ENCODE results near the gene PLXNB1.

PLXNB1 gene

DNA sequence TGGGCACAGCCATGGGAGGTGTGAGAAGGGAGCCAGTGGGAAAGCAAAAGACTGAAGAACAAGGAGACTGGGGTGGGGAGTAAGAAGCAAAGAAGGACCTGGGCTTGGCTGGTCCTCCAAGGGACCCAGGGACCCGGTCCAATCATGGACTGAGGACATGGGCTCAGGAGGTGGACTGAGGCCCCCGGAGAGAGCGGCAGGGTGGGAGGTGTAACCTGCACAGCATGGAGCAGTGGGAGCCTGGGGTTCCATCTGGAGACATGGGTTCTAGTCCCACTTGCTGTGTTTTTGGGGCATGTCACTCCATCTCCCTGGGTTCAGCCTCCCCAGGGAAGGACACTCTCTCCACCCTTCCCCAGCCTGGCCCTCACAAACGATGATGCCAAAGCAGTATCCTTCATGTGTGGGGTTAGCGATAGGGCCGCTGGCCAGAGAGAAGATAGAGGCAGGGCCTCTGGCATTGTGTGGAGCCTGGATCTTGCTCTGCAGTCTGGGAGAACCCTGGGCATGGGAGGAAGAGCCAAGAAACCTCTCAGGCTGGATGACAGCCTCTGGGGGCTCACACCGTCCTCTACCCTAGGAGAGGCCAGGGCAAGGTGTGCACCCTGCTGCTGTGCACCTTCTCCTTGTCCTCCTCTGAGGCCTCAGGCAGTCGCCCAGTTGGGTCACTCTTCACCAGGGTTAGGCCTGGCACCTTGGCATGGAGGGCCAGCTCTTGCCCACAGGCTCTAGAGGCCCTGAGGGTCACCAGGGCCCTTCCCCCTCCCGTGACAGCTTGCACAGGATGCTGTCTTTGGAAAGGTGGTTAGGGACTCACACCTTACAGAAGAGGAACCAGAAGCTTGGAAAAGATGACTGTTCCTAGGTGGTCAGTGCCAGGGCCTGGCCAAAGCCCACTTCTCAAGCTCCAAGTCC is 31.9 kb downstream of the PLXNB1 start:
- no peak overlapping the region for H3K4me3 ChIP-seq (ENCODE audit: low read length)

GRCh38 chr3:48395714-48396113 is 34.2 kb downstream of the PLXNB1 start:
- Histone ChIP-seq H3K9me3 (ENCODE audit: control insufficient read depth, low read depth, low read length) (no peaks in the 10 kb centered on the region), H3K4me1 (ENCODE audit: control insufficient read depth, low read depth, low read length) (peaks cover 6% of the 10 kb centered on the region), H3K27ac (ENCODE audit: low read length) (no peak overlapping the region), H3K27me3 (ENCODE audit: control insufficient read depth, insufficient read depth, low read length) (no peaks in the 10 kb centered on the region), H3K36me3 (ENCODE audit: control insufficient read depth, low read depth, low read length) (no peaks in the 10 kb centered on the region), H3K9ac (ENCODE audit: low read length) (no peak overlapping the region), H3K4me3 (ENCODE audit: low read length) (no peak overlapping the region)

More for the DNA sequence above, 31.9 kb downstream of the PLXNB1 start:
- Histone ChIP-seq H3K27ac (ENCODE audit: low read length) (no peak overlapping the region), H3K36me3 (ENCODE audit: control insufficient read depth, low read depth, low read length) (peaks cover 6% of the 10 kb centered on the region), H3K4me1 (ENCODE audit: control insufficient read depth, low read depth, low read length) (peaks cover 6% of the 10 kb centered on the region), H3K27me3 (ENCODE audit: control insufficient read depth, insufficient read depth, low read length) (no peaks in the 10 kb centered on the region), H3K9ac (ENCODE audit: low read length) (no peak overlapping the region), H3K9me3 (ENCODE audit: control insufficient read depth, low read depth, low read length) (no peaks in the 10 kb centered on the region)

DNA sequence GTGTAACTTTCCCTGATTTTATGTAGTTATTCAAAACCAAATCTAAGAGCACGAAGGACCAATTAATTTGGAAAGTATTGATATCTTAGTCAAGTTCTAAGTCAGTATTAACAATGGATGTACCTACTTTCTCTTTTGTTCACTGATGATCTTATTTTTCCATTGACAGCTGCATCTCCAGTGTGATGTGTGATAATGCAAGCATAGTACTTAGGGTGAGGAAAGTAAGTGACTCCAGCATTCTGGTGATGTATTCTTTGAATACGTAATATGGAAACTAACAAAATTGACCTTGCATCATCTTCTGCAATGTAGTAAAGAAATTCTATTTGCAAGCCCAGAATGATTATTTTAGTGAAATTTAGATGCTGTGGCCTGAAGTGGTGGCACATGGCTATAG is 35.5 kb downstream of the PLXNB1 start:
- H3K9me3 ChIP-seq (ENCODE audit: control insufficient read depth, low read depth, low read length), result no peaks in the 10 kb centered on the region
- H3K9ac ChIP-seq (ENCODE audit: low read length), result no peak overlapping the region
- H3K4me1 ChIP-seq (ENCODE audit: control insufficient read depth, low read depth, low read length), result peaks cover 6% of the 10 kb centered on the region
- no peak overlapping the region for H3K4me3 ChIP-seq (ENCODE audit: low read length)
- no peaks in the 10 kb centered on the region for H3K36me3 ChIP-seq (ENCODE audit: control insufficient read depth, low read depth, low read length)
- H3K27ac ChIP-seq (ENCODE audit: low read length), result no peak overlapping the region
- H3K27me3 ChIP-seq (ENCODE audit: control insufficient read depth, insufficient read depth, low read length), result no peaks in the 10 kb centered on the region

DNA sequence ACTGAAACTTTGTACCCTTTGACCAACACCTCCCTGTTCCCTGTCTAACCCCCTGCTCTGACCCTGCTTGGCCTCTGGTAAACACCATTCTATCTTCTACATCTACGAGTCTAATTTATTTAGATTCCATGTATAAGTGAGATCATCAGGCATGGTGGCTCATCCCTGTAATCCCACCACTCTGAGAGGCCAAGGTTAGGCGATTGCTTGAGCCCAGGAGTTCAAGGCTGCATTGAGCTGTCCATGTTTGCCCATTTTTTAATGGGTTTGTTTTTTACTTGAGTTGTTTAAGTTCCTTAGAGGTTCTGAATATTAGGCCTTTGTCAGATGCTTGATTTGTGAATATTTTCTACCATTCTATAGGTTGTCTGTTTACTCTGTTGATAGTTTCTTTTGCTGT is 40.9 kb downstream of the PLXNB1 start:
- Histone ChIP-seq H3K9ac (ENCODE audit: low read length) (no peak overlapping the region), H3K9me3 (ENCODE audit: control insufficient read depth, low read depth, low read length) (no peaks in the 10 kb centered on the region), H3K36me3 (ENCODE audit: control insufficient read depth, low read depth, low read length) (no peaks in the 10 kb centered on the region), H3K4me3 (ENCODE audit: low read length) (no peak overlapping the region), H3K27me3 (ENCODE audit: control insufficient read depth, insufficient read depth, low read length) (no peaks in the 10 kb centered on the region), H3K4me1 (ENCODE audit: control insufficient read depth, low read depth, low read length) (no peaks in the 10 kb centered on the region), H3K27ac (ENCODE audit: low read length) (no peak overlapping the region)

DNA sequence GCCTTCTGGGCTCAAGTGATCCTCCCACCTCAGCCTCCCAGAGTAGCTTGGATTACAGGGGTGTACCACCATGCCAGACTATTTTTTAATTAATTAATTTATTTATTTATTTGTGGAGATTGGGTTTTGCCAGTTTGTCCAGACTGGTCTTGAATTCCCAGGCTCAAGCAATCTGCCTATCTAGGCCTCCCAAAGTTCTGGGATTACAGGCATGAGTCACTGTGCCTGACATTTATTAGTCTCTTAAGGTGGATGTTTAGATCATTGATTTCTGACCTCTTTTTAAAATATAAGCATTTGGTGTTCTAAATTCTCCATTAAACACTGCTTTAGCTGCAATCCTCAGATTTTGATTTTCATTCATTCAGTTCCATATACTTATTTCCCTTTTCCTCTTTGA is 42.3 kb downstream of the PLXNB1 start:
- Histone ChIP-seq H3K27ac (ENCODE audit: low read length) (no peak overlapping the region), H3K27me3 (ENCODE audit: control insufficient read depth, insufficient read depth, low read length) (no peaks in the 10 kb centered on the region), H3K9me3 (ENCODE audit: control insufficient read depth, low read depth, low read length) (no peaks in the 10 kb centered on the region), H3K4me3 (ENCODE audit: low read length) (no peak overlapping the region), H3K9ac (ENCODE audit: low read length) (no peak overlapping the region), H3K4me1 (ENCODE audit: control insufficient read depth, low read depth, low read length) (no peaks in the 10 kb centered on the region), H3K36me3 (ENCODE audit: control insufficient read depth, low read depth, low read length) (no peaks in the 10 kb centered on the region)

DNA sequence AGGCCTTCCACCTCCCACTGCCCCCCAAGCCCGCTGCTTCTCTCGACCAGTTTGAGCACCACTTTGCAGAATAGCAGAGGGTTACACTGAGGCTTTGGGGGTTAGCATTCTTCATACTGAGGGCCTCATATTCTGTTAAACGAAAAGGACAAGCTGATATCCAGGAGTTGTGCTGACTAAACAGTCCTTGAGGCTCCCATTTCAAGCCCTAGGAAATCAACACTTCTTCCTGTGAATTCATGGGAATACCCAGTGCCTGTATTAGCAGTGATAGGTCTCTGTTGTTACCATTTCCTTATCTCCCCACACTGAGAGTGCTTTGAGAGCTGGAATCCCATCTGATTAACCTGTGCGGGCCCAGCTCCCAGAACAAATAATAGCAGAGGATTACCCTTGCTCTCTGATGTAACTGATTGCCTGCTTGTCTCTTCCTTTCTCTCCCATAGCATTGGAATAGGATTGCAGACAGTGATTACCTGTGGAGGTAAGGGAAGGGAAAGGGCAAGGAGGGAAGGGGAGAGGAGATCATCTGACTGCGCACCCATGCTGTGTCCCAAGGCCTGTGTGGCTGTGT is 56.9 kb downstream of the PLXNB1 start:
- no peak overlapping the region for H3K4me3 ChIP-seq (ENCODE audit: low read length)
- no peaks in the 10 kb centered on the region for H3K4me1 ChIP-seq (ENCODE audit: control insufficient read depth, low read depth, low read length)
- H3K27me3 ChIP-seq (ENCODE audit: control insufficient read depth, insufficient read depth, low read length), result no peaks in the 10 kb centered on the region
- H3K27ac ChIP-seq (ENCODE audit: low read length), result no peak overlapping the region
- H3K9me3 ChIP-seq (ENCODE audit: control insufficient read depth, low read depth, low read length), result no peaks in the 10 kb centered on the region
- H3K36me3 ChIP-seq (ENCODE audit: control insufficient read depth, low read depth, low read length), result no peaks in the 10 kb centered on the region
- no peak overlapping the region for H3K9ac ChIP-seq (ENCODE audit: low read length)

DNA sequence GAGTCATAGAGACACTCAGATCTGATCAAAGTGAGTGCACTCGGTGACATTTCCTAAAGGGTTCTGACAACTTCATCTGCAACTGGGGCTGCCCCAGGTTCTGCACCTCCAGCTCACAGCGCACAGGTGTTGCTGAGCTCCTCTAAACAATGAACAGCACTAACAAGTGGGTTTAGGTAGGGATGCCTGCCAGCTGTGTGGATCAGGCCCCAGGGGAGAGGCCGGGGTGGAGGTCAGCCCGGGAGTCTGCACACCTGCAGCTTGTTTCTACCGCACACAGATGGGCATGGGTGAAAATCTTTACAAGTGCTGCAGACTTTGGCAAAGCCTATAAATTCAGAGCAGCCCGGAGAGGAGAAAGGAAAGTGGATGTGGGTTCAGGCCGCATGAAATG is 57.5 kb downstream of the PLXNB1 start:
- no peak overlapping the region for H3K4me3 ChIP-seq (ENCODE audit: low read length)
- H3K27ac ChIP-seq (ENCODE audit: low read length), result no peak overlapping the region
- no peaks in the 10 kb centered on the region for H3K9me3 ChIP-seq (ENCODE audit: control insufficient read depth, low read depth, low read length)
- no peaks in the 10 kb centered on the region for H3K36me3 ChIP-seq (ENCODE audit: control insufficient read depth, low read depth, low read length)
- no peaks in the 10 kb centered on the region for H3K4me1 ChIP-seq (ENCODE audit: control insufficient read depth, low read depth, low read length)
- no peaks in the 10 kb centered on the region for H3K27me3 ChIP-seq (ENCODE audit: control insufficient read depth, insufficient read depth, low read length)
- H3K9ac ChIP-seq (ENCODE audit: low read length), result no peak overlapping the region

- Histone ChIP-seq H3K9me3 (ENCODE audit: control insufficient read depth, low read depth, low read length) (no peaks in the 10 kb centered on the region), H3K9ac (ENCODE audit: low read length) (no peak within 1 kb of the TSS), H3K4me1 (ENCODE audit: control insufficient read depth, low read depth, low read length) (no peaks in the 10 kb centered on the region), H3K27ac (ENCODE audit: low read length) (no peak within 1 kb of the TSS), H3K4me3 (ENCODE audit: low read length) (no peak within 1 kb of the TSS), H3K36me3 (ENCODE audit: control insufficient read depth, low read depth, low read length) (no peaks in the 10 kb centered on the region), H3K27me3 (ENCODE audit: control insufficient read depth, insufficient read depth, low read length) (no peaks in the 10 kb centered on the region)
Observed at GRCh38 chr3:48371651-48372376, 58.1 kb downstream of the PLXNB1 start, which contains the start of gene FBXW12. Gene FBXW12 (plus strand): TSS chr3:48372219. CDS start chr3:48372768, 549 bp downstream.

GRCh38 chr3:48370333-48370713 is 59.6 kb downstream of the PLXNB1 start:
- H3K4me1 ChIP-seq (ENCODE audit: control insufficient read depth, low read depth, low read length), result no peaks in the 10 kb centered on the region
- no peak overlapping the region for H3K4me3 ChIP-seq (ENCODE audit: low read length)
- no peak overlapping the region for H3K9ac ChIP-seq (ENCODE audit: low read length)
- H3K36me3 ChIP-seq (ENCODE audit: control insufficient read depth, low read depth, low read length), result no peaks in the 10 kb centered on the region
- no peaks in the 10 kb centered on the region for H3K9me3 ChIP-seq (ENCODE audit: control insufficient read depth, low read depth, low read length)
- no peaks in the 10 kb centered on the region for H3K27me3 ChIP-seq (ENCODE audit: control insufficient read depth, insufficient read depth, low read length)
- H3K27ac ChIP-seq (ENCODE audit: low read length), result no peak overlapping the region

DNA sequence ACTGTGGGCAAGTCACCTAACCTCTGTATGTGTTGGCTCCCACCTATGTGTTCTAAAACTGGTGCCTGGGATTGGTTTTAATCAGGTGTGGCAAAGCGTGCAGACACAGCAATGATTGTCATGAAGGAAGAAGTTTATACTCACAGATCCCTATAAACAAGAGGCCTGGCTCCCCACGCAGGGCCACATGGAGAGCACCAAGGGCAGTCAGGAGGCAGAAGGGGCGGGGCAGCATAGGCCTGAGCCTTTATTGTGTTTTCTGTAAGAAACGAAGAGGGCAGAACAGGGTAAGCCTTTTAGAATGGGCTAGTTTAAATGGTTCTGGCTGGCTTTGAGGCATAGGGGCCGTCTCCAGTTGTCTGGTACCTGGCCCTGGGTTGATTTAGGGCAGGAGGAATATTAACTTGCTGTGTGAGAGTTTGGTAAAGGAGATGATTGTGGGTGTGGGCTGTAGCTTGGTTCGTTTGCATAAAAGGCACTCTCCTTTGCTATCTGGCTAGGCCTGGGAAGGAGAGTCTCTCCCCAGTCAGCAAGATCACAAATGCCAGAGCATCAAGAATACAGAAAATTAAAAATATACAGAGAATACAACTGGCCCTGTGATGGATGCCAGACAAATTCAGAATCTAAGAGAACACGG is 60.1 kb downstream of the PLXNB1 start:
- Histone ChIP-seq H3K27ac (ENCODE audit: low read length) (no peak overlapping the region), H3K9ac (ENCODE audit: low read length) (no peak overlapping the region), H3K4me3 (ENCODE audit: low read length) (no peak overlapping the region), H3K4me1 (ENCODE audit: control insufficient read depth, low read depth, low read length) (no peaks in the 10 kb centered on the region), H3K27me3 (ENCODE audit: control insufficient read depth, insufficient read depth, low read length) (no peaks in the 10 kb centered on the region), H3K9me3 (ENCODE audit: control insufficient read depth, low read depth, low read length) (no peaks in the 10 kb centered on the region), H3K36me3 (ENCODE audit: control insufficient read depth, low read depth, low read length) (no peaks in the 10 kb centered on the region)

DNA sequence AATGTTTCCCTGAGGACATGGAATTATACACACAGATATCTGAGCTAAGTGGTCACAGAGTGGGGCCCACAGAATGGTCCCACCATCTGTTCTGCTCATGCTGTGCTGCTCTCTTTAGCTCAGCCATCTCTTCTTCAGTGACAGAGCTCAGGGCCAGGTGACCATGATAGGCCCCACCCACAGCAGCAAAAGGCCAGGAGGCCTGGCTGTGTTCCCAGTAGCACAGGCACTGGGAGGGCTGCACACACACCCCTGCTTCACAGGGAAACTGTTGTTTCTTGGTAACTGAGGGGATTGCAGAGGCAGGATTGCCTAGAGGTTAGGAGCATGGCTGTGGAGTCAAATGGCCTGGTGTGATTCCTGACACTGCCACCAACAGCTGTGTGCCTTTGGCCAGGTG is 62.7 kb downstream of the PLXNB1 start:
- Histone ChIP-seq H3K9me3 (ENCODE audit: control insufficient read depth, low read depth, low read length) (peaks cover 2% of the 10 kb centered on the region), H3K27me3 (ENCODE audit: control insufficient read depth, insufficient read depth, low read length) (no peaks in the 10 kb centered on the region), H3K4me1 (ENCODE audit: control insufficient read depth, low read depth, low read length) (no peaks in the 10 kb centered on the region), H3K27ac (ENCODE audit: low read length) (no peak overlapping the region), H3K9ac (ENCODE audit: low read length) (no peak overlapping the region), H3K36me3 (ENCODE audit: control insufficient read depth, low read depth, low read length) (no peaks in the 10 kb centered on the region), H3K4me3 (ENCODE audit: low read length) (no peak overlapping the region)

All from iPS-18a (cell line).